Measurements from ENCODE around the gene ANKRD11.
"Not testable (repeated sequence)": the region's sequence is repeated elsewhere in the genome, so short reads cannot be mapped to it uniquely, and the experiment has no call there.

ANKRD11 gene

GRCh38 chr16:89316701-89317100, 173.7 kb downstream of the ANKRD11 start:
- no peak for DNase-seq (ENCODE audit: low read depth in 2 of 2)

- DNase-seq (ENCODE audit: low read depth in 2 of 2) = peak; percentile 56 to 63
These were observed 174.4 kb downstream of the ANKRD11 start for GRCh38 chr16:89315791-89316581.

- no peak for DNase-seq (ENCODE audit: low read depth in 2 of 2)
These were observed 175.1 kb downstream of the ANKRD11 start for GRCh38 chr16:89315271-89315670.

- DNase-seq (ENCODE audit: low read depth in 2 of 2) = no peak
These were observed 175.5 kb downstream of the ANKRD11 start for GRCh38 chr16:89314854-89315253.

GRCh38 chr16:89314357-89314756, 176.0 kb downstream of the ANKRD11 start:
- DNase-seq (ENCODE audit: low read depth in 2 of 2) = no peak

- DNase-seq (ENCODE audit: low read depth in 2 of 2) = no peak
These were observed 176.8 kb downstream of the ANKRD11 start for GRCh38 chr16:89313583-89313982.

GRCh38 chr16:89312598-89313299, 177.6 kb downstream of the ANKRD11 start:
- DNase-seq (ENCODE audit: low read depth in 2 of 2) = no peak

GRCh38 chr16:89312194-89312593, 178.2 kb downstream of the ANKRD11 start:
- no peak for DNase-seq (ENCODE audit: low read depth in 2 of 2)

GRCh38 chr16:89311636-89312035, 178.7 kb downstream of the ANKRD11 start:
- DNase-seq (ENCODE audit: low read depth in 2 of 2) = no peak

GRCh38 chr16:89309438-89310122, 180.8 kb downstream of the ANKRD11 start:
- DNase-seq (ENCODE audit: low read depth in 2 of 2) = no peak

GRCh38 chr16:89308391-89309333, 181.7 kb downstream of the ANKRD11 start:
- DNase-seq (ENCODE audit: low read depth in 2 of 2) = no peak

- DNase-seq (ENCODE audit: low read depth in 2 of 2) = no peak
These were observed 182.9 kb downstream of the ANKRD11 start for GRCh38 chr16:89307421-89307805.

GRCh38 chr16:89306457-89307420, 183.6 kb downstream of the ANKRD11 start:
- DNase-seq (ENCODE audit: low read depth in 2 of 2) = not testable (repeated sequence)

- DNase-seq (ENCODE audit: low read depth in 2 of 2) = no peak
These were observed 185.2 kb downstream of the ANKRD11 start for GRCh38 chr16:89304941-89305705.

GRCh38 chr16:89304181-89304851, 186.0 kb downstream of the ANKRD11 start:
- DNase-seq (ENCODE audit: low read depth in 2 of 2) = no peak

GRCh38 chr16:89303617-89304016, 186.7 kb downstream of the ANKRD11 start:
- DNase-seq (ENCODE audit: low read depth in 2 of 2) = no peak

- no peak for DNase-seq (ENCODE audit: low read depth in 2 of 2)
These were observed 189.4 kb downstream of the ANKRD11 start for GRCh38 chr16:89300976-89301360.

- DNase-seq (ENCODE audit: low read depth in 2 of 2) = no peak
These were observed 189.9 kb downstream of the ANKRD11 start for GRCh38 chr16:89300311-89300975.
